SU-DHL-6 (cell line): ENCODE data around the gene ZNF639.

Experiments used
- H2AFZ ChIP-seq: fragments of 200-600 bp; sonication (generic); 2 replicates; pipeline ENCODE4 v1.6.1; 2014; ENCODE audit warnings: low read depth, mild to moderate bottlenecking, moderate library complexity, mixed read lengths, antibody characterized with exemption, low read length; ENCODE audit not compliant: severe bottlenecking
- H3F3A ChIP-seq: fragments of 200-600 bp; shearing (Covaris generic); 2 replicates; pipeline ENCODE4 v1.6.0; 2016; ENCODE audit warnings: antibody characterized with exemption, mild to moderate bottlenecking; ENCODE audit not compliant: insufficient read depth
- H3K27ac ChIP-seq: fragments of 200-600 bp; sonication (generic); 2 replicates; pipeline ENCODE4 v1.5.1; 2016; ENCODE audit warnings: low read depth, mild to moderate bottlenecking, low read length, moderate library complexity, mixed read lengths
- H3K27me3 ChIP-seq: fragments of 200-600 bp; sonication (generic), shearing (Covaris generic); 2 replicates; pipeline ENCODE4 v1.6.0; 2014; ENCODE audit warnings: mild to moderate bottlenecking, low read length
- H3K36me3 ChIP-seq: fragments of 200-600 bp; sonication (generic); 2 replicates; pipeline ENCODE4 v1.6.1; 2014; ENCODE audit warnings: mild to moderate bottlenecking, low read length, mixed read lengths
- H3K4me2 ChIP-seq: fragments of 300-600, 200-600 bp; shearing (Covaris generic), sonication (generic); 2 replicates; pipeline ENCODE4 v1.6.0; 2014; ENCODE audit warnings: low read length, low read depth, mild to moderate bottlenecking; ENCODE audit not compliant: poor library complexity, severe bottlenecking
- H3K4me3 ChIP-seq: fragments of 200-600 bp; sonication (generic); 2 replicates; pipeline ENCODE4 v1.5.1; 2014; ENCODE audit warnings: antibody characterized with exemption, low read length, mild to moderate bottlenecking, mixed read lengths; ENCODE audit not compliant: insufficient read depth, poor library complexity, severe bottlenecking
- H3K79me2 ChIP-seq: fragments of 200-600 bp; sonication (generic); 2 replicates; pipeline ENCODE4 v1.6.1; 2014; ENCODE audit warnings: mild to moderate bottlenecking, low read length, moderate library complexity; ENCODE audit not compliant: insufficient read depth
- H3K9ac ChIP-seq: fragments of 200-600 bp; sonication (generic); 2 replicates; pipeline ENCODE4 v1.7.0; 2014; ENCODE audit warnings: mild to moderate bottlenecking, low read length
- H3K9me2 ChIP-seq: fragments of 200-600 bp; sonication (generic); replicated peaks from 2 replicates; pipeline ENCODE4 v1.6.1; 2014; ENCODE audit warnings: low read length; ENCODE audit not compliant: insufficient read depth
- H3K9me3 ChIP-seq: fragments of 200-600 bp; sonication (generic); 2 replicates; pipeline ENCODE4 v1.6.1; 2014; ENCODE audit warnings: low read length, mixed read lengths; ENCODE audit not compliant: insufficient read depth
- H4K20me1 ChIP-seq: fragments of 200-600 bp; sonication (generic); 2 replicates; pipeline ENCODE4 v1.6.1; 2014; ENCODE audit warnings: low read depth, mild to moderate bottlenecking, antibody characterized with exemption, low read length, moderate library complexity, mixed read lengths
- EZH2phosphoT487 ChIP-seq: fragments of 200-600 bp; sonication (generic), shearing (Covaris generic); conservative IDR thresholded peaks from 2 replicates; pipeline ENCODE4 v1.6.1; 2018; ENCODE audit warnings: mild to moderate bottlenecking, antibody characterized with exemption, low read length, moderate library complexity, mixed read lengths
- TF ChIP-seq, protein P1 (sequence below): fragments of 200-600 bp; sonication (generic); IDR thresholded peaks from one replicate; pipeline ENCODE4 v1.5.1; 2017; ENCODE audit warnings: antibody characterized with exemption, mild to moderate bottlenecking, low read length, moderate library complexity; ENCODE audit not compliant: insufficient read depth, poor library complexity, severe bottlenecking

Gene ZNF639

DNA sequence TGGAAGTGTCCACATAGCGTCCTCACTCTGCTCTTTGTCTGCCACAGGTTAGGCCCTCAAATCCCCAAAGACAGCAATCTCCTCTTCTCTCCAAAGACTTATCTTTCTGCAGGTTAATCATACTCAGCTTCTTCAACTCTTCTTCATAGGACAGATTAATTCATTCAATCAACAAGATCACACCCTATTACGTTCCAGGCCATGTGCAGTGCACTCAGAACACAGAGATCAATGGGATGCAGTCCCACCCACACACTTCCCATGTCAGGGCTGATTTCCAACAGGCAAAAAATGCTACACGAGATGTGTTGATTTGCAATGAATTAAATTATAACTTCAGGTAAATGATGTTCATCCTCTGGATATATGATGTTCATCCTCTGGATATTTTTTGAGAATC lies 33.5 kb upstream of the ZNF639 start:
- no peak overlapping the region for H3K4me3 ChIP-seq
- no peaks in the 10 kb centered on the region for H3F3A ChIP-seq
- no peaks in the 10 kb centered on the region for H4K20me1 ChIP-seq
- no peak overlapping the region for H2AFZ ChIP-seq
- H3K36me3 ChIP-seq = no peaks in the 10 kb centered on the region
- no peaks in the 10 kb centered on the region for H3K79me2 ChIP-seq
- no peak for TF ChIP-seq EZH2phosphoT487
- TF ChIP-seq, protein P1, sequence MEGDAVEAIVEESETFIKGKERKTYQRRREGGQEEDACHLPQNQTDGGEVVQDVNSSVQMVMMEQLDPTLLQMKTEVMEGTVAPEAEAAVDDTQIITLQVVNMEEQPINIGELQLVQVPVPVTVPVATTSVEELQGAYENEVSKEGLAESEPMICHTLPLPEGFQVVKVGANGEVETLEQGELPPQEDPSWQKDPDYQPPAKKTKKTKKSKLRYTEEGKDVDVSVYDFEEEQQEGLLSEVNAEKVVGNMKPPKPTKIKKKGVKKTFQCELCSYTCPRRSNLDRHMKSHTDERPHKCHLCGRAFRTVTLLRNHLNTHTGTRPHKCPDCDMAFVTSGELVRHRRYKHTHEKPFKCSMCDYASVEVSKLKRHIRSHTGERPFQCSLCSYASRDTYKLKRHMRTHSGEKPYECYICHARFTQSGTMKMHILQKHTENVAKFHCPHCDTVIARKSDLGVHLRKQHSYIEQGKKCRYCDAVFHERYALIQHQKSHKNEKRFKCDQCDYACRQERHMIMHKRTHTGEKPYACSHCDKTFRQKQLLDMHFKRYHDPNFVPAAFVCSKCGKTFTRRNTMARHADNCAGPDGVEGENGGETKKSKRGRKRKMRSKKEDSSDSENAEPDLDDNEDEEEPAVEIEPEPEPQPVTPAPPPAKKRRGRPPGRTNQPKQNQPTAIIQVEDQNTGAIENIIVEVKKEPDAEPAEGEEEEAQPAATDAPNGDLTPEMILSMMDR = no peak
- H3K9me3 ChIP-seq = no peaks in the 10 kb centered on the region
- H3K9me2 ChIP-seq = no peaks in the 10 kb centered on the region
- no peak overlapping the region for H3K4me2 ChIP-seq
- no peaks in the 10 kb centered on the region for H3K27me3 ChIP-seq
- H3K9ac ChIP-seq = no peak overlapping the region
- H3K27ac ChIP-seq = no peak overlapping the region

DNA sequence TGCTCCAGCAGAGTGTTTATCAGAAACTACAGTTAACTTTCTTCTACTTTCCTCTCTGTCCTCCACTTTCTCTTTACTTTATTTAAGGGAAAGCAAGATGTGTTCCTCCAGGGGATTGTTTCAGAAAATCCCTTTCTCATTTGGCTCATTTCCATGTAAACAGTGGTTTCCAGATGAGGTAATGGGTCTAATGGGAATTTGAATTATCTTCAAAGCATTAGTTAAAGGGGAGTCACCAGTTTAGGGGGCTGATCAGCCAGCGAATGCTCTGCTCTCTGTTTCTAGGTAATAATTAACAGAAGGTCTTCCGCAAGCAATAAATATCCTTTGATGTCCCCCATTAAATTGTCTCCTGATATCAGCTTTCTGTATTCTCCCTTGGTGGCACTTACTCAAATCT lies 30.4 kb upstream of the ZNF639 start:
- no peak overlapping the region for H3K4me2 ChIP-seq
- H3K9me3 ChIP-seq = no peaks in the 10 kb centered on the region
- no peak overlapping the region for H3K9ac ChIP-seq
- H3F3A ChIP-seq = no peaks in the 10 kb centered on the region
- no peak overlapping the region for H3K27ac ChIP-seq
- H4K20me1 ChIP-seq = no peaks in the 10 kb centered on the region
- no peaks in the 10 kb centered on the region for H3K9me2 ChIP-seq
- H2AFZ ChIP-seq = no peak overlapping the region
- H3K36me3 ChIP-seq = no peaks in the 10 kb centered on the region
- no peaks in the 10 kb centered on the region for H3K27me3 ChIP-seq
- no peak for TF ChIP-seq EZH2phosphoT487
- TF ChIP-seq, protein P1 = no peak
- H3K4me3 ChIP-seq = no peak overlapping the region
- H3K79me2 ChIP-seq = no peaks in the 10 kb centered on the region

DNA sequence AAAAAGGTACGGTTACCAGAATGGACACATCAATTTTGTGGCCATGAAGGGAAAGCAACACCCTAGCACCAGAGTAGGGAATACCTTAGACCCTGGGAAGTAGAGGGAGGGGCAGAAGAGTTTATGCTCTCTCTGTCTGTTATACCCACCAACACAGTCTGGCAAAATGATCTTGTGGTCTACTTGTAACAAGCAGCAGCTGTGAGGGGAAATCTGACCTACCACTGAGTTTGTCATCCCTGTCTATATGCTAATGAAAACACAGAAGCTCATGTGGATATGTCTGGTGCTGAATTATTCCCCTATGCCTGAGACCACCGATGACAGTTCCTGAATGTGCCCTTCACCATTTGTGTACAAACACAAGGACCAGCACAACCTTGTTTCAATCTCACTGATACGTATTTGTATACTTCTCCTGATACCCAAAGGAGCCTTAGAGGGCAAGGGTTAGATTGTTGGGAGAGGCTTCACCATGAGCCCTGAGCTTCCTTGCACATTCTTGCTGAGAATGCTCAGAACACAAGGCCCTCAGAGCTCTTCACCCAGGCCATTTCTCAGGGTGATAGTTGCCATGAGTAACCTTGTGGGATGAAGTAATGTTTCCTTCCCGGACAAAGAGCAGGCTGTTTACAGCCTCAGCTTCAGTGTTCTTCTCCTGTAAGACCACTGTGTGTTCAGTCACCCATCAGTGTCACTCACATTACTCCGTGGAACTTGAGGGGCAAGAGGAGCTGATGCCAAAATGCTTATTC lies 24.7 kb upstream of the ZNF639 start:
- Histone ChIP-seq H3K79me2 (no peaks in the 10 kb centered on the region), H3K27ac (no peak overlapping the region), H2AFZ (no peak overlapping the region), H3F3A (no peaks in the 10 kb centered on the region), H3K9me2 (no peaks in the 10 kb centered on the region), H3K4me3 (no peak overlapping the region), H3K4me2 (no peak overlapping the region), H3K27me3 (no peaks in the 10 kb centered on the region), H3K9ac (no peak overlapping the region), H4K20me1 (no peaks in the 10 kb centered on the region), H3K9me3 (no peaks in the 10 kb centered on the region), H3K36me3 (no peaks in the 10 kb centered on the region)
- no peak for TF ChIP-seq EZH2phosphoT487
- TF ChIP-seq, protein P1 = no peak
